GM12878 (cell line): Measurements from ENCODE around the gene CAPS.

Experiments used
- SREBF2 ChIP-seq: IDR thresholded peaks from 2 replicates; pipeline ENCODE4 v1.6.1; 2012; ENCODE audit warnings: mild to moderate bottlenecking, low read length
- STAT1 ChIP-seq: fragments of 450-650 bp; conservative IDR thresholded peaks from 2 replicates; pipeline ENCODE4 v1.6.1; 2014; ENCODE audit warnings: antibody characterized with exemption, mild to moderate bottlenecking
- ZNF687 ChIP-seq: fragments of 450-650 bp; IDR thresholded peaks from 2 replicates; pipeline ENCODE4 v1.6.1; 2017; ENCODE audit warnings: mild to moderate bottlenecking, moderate library complexity

GRCh38 chr19:5913739-5914357, at the start of gene CAPS:
- TF ChIP-seq STAT1 (no peak), SREBF2 (no peak), ZNF687 (no peak)
